ENCODE measurements around the gene SEMG1.

SEMG1 gene

DNA sequence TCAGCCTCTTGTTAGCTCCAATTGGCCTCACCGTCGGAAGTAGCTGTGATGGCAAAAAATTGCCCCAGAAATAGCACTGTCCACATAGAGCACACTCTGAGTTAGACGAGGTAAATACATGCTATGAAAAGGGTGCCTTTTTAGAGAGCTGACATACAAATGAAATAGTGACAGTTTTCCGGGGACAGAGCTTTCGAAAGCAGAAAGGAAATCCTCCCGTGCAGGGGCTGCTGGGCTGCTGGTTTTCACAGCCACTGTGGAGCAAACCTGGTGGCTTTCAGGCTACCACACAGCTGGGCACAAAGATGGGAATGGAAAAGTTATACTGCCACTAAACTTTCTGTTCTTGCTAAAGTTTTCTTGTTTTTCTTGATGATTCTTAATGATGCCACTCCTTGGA, 39.3 kb downstream of the SEMG1 start:
- no peak for FAIRE-seq
- no peak for DNase-seq (ENCODE audit: insufficient read length, low spot score)

DNA sequence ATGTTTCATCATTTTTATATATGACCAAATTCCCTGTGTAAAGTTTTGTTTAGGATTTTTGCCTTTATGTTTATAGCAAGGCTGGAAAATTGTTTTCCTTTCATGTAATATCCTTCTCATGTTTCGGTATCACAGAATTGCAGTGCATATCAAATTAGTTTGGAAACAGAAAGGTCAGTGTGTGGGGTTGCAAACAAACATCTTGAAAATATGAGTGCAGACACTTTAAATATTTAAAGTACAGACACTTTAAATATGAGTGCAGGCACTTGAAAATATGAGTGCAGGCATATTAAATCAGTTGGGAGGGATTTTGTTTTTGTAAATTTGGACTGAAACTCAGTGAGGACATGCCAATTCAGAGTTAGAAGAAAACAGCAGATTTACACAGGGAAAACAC, 41.0 kb downstream of the SEMG1 start:
- TF ChIP-seq, protein P1, sequence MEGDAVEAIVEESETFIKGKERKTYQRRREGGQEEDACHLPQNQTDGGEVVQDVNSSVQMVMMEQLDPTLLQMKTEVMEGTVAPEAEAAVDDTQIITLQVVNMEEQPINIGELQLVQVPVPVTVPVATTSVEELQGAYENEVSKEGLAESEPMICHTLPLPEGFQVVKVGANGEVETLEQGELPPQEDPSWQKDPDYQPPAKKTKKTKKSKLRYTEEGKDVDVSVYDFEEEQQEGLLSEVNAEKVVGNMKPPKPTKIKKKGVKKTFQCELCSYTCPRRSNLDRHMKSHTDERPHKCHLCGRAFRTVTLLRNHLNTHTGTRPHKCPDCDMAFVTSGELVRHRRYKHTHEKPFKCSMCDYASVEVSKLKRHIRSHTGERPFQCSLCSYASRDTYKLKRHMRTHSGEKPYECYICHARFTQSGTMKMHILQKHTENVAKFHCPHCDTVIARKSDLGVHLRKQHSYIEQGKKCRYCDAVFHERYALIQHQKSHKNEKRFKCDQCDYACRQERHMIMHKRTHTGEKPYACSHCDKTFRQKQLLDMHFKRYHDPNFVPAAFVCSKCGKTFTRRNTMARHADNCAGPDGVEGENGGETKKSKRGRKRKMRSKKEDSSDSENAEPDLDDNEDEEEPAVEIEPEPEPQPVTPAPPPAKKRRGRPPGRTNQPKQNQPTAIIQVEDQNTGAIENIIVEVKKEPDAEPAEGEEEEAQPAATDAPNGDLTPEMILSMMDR (IDR thresholded peaks at IDR 0.05; ENCODE audit: insufficient read depth, missing control alignments) = no peak
- DNase-seq (ENCODE audit: insufficient read length, low spot score) = no peak
- FAIRE-seq = no peak

More for the DNA sequence above, 39.3 kb downstream of the SEMG1 start:
- TF ChIP-seq, protein P1 (IDR thresholded peaks at IDR 0.05; ENCODE audit: insufficient read depth, missing control alignments) = no peak

DNA sequence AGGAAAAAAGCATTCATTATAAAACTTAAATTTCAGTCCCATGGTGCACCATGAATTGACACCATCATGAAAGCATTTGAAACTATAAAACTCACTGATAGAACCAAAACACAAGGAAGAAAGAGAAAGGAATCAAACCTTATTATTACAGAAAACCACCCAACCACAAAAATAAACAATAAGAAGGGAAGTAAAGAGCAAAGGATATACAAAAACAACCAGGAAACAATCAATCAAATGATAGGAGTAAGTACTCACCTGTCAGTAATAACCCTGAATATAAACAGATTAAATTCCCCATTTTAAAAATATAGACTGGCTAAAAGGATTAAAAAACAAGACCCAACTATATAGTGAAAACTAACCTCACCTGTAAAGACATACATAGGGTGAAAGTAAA, 41.8 kb downstream of the SEMG1 start:
- no peak for DNase-seq (ENCODE audit: insufficient read length, low spot score)
- FAIRE-seq = no peak
- TF ChIP-seq, protein P1 (IDR thresholded peaks at IDR 0.05; ENCODE audit: insufficient read depth, missing control alignments) = no peak

DNA sequence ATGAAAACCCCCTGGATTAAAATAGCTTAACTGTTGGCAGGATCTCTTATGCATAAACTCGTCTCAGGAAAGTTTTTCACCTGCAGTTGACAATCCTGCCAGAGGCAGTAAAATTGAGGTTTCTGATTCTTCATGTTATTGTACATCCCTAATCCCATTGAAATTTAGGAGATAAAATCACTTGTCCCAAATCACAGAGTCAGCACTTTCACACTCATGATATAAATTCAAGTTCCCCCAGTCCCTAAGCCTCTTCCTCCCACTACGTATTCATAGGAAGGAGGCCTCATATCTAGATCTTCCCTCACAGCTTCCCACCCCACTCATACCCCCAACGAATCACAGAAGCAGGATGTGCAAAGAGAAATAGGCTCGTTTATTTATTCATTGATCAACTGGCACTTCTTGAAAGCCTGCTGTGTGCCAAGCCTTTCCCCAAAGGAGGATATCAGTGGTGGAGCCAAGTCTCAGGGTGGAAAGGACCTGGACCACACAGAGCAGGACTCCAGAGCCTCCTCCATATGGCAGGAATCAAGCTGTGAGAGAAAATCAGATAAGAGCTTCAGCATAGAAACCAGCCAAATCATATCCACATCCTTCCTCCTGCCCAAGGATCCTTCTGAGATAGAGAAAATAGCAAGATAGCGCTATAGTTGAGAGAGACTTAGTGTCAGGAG, 45.2 kb downstream of the SEMG1 start:
- DNase-seq (ENCODE audit: insufficient read length, low spot score) (no peak), FAIRE-seq (no peak)
- TF ChIP-seq, protein P1 (IDR thresholded peaks at IDR 0.05; ENCODE audit: insufficient read depth, missing control alignments) = no peak

DNA sequence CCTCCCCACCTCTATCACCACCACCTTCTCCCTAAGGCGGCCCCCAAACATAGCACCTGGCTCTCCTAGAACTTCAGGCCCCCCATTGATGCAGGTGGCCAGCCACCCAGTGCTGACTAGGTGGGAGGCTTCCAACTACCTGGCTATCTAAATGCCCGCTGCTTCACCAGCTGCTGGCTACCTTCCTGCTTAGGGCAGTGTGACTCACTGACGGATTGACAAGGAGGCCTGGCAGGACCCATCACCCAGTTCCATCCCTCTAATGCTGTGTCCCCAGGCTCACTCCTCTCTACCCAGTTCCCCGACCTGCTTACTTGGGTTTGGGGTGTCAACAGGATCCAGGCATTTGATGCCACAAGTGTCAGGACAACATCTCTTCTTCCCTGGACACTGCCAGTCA, 46.4 kb downstream of the SEMG1 start:
- FAIRE-seq (no peak), DNase-seq (ENCODE audit: insufficient read length, low spot score) (no peak)
- TF ChIP-seq, protein P1 (IDR thresholded peaks at IDR 0.05; ENCODE audit: insufficient read depth, missing control alignments) = no peak

DNA sequence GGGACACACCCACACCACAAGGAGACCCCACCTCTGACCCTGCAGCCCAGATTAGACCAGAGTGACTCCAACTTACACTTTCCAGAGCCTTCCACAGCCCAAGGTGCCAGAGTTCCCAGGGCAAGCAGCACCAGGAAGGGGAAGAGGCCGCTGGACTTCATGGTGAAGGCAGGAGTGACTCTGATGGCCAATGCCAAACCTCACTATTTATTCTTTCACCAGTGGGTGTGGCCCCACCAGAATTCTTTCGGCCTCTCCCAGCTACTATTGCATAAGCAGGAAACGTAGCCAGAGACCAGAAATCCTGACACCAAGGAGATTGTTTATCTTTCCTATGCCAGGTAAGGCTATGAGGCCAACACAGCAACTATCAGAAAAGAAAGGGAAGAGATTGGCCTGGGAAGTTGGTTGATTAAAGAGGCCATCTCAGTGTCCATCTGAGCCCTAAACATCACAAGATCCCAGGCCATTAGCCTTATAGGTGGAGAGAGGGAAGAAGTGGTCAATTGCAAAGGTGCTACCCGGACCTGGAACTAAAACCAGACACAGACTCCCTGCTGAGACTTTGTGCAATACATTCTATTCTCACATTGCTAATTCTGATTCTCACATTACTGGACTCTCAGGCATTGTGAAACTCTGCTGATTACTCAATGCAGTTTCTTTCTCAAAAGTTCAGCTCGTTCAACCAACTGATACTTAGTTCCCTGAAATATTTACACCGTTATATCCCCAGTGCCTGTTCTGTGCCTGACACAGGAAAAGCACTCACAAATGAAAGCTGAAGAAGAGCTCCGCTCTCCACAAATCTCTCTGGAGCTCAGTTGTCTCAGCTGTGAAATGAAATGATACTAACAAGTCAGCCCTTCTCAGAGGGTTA, 47.8 kb downstream of the SEMG1 start, which contains the start of gene SLPI:
TSS of gene SLPI (minus strand) at position 182 of the 880 bp plus-strand sequence. CDS start at position 161, 21 bp downstream.
- TF ChIP-seq, protein P1 (IDR thresholded peaks at IDR 0.05; ENCODE audit: insufficient read depth, missing control alignments) = no peak
- FAIRE-seq = no peak
- no peak for DNase-seq (ENCODE audit: insufficient read length, low spot score)

Data from D721Med (cell line).